Measurements from ENCODE around the gene RRM2. TPM values are rescaled to one million over a fixed set of nuclear protein-coding genes. Genes with fewer than 3 reads are reported as not detected.
A peak's percentile ranks its signal among the peaks of the same experiment; 100 is the strongest.

RRM2 gene
- polyA plus RNA-seq, 4 donors, result 58.4 to 60.6 (median 59.0) TPM

GRCh38 chr2:10168221-10168620 is 45.7 kb downstream of the RRM2 start:
- DNase-seq (ENCODE audit: low read depth in 4 of 4, low spot score in 3 of 4), result no peak

DNA sequence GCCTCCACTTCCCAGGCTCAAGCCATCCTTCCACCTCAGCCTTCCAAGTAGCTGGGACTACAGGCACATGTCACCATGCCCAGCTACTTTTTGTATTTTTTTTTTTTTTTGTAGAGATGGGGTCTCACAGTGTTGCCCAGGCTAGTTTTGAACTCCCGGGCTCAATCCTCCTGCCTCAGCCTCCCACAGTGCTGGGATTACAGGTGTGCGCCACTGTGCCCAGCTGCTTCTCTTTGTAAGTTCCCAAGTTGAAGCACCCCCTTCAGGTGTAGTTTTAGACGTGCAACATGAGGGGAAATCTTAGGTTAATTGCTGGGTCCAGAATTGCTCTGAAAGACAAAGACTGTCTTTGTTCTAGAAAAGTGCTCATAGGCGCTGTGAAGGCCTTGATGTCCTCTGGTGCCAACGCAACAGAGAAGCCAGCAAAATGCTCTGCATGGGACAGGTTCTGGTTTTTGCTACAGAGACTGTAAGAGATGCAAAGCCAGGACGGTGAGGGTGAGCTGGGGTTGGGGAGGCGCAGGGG is 46.6 kb downstream of the RRM2 start:
- no peak for DNase-seq (ENCODE audit: low read depth in 4 of 4, low spot score in 3 of 4)

- DNase-seq (ENCODE audit: low read depth in 4 of 4, low spot score in 3 of 4), result no peak
These were observed 47.0 kb downstream of the RRM2 start for GRCh38 chr2:10169581-10169980.

- DNase-seq (ENCODE audit: low read depth in 4 of 4, low spot score in 3 of 4), result peak in 1 of 4 donors; percentile 21
These were observed 47.7 kb downstream of the RRM2 start for GRCh38 chr2:10170256-10170655.

DNA sequence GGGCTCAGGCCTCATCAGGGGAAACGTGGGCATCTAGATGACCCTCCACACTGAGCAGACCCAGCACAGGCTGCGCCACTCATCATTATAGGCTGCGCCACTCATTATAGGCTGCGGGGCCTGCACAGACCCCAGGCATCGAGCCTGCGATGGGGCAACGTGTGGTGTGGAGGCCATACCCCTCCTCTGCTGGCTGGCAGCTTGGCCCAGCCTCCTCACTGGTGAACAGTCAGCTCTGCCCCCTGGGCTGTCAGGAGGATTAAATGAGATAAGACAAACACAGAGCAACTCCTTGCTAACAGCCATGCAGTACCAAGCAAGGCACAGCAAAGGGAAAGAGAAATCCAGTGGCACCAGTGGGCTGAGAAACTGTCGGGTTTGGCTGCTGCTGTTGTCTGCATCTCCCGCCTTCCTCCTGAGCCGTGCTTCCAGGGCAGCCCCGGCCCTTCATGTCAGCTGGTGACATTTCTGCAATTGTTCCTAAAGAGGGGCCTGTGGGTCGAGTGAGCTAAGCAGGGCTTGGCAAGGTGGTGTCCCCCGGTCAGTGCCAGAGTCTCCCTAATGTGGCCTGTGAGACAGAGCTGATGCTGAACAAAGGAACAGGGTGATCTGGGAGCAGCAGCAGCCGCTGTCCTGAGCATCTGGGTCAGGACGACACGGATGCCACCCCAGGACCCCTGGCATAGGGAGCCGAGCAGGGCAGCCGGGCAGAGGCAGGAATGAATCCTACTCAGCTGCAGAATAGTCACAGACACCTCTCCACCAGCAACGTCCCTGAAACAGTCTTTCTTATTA is 48.7 kb downstream of the RRM2 start:
- DNase-seq (ENCODE audit: low read depth in 4 of 4, low spot score in 3 of 4), result no peak

- DNase-seq (ENCODE audit: low read depth in 4 of 4, low spot score in 3 of 4), result no peak
These were observed 49.7 kb downstream of the RRM2 start for GRCh38 chr2:10172033-10172871.

GRCh38 chr2:10173258-10174005 is 50.9 kb downstream of the RRM2 start:
- DNase-seq (ENCODE audit: low read depth in 4 of 4, low spot score in 3 of 4), result no peak

DNA sequence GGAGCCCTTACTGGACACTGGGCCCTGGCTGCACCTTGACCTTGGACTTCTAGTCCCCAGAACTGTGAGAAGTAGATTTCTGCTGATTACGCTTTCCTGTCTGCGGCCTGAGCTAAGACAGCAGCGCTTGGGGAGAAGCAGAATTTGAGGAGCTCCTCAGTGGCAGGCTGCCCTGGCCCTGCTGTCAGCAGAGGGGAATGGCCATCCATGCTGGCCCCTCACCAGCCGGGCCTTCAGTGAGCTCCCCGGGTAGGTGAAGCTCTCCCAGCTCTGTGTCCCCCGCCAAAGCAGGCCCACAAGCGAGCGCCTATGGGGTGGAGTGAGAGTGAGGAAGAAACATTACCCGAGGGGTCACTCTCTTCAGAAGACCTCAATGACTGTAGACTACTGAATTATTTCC is 51.6 kb downstream of the RRM2 start:
- DNase-seq (ENCODE audit: low read depth in 4 of 4, low spot score in 3 of 4), result no peak

GRCh38 chr2:10175441-10175840 is 52.9 kb downstream of the RRM2 start:
- no peak for DNase-seq (ENCODE audit: low read depth in 4 of 4, low spot score in 3 of 4)

DNA sequence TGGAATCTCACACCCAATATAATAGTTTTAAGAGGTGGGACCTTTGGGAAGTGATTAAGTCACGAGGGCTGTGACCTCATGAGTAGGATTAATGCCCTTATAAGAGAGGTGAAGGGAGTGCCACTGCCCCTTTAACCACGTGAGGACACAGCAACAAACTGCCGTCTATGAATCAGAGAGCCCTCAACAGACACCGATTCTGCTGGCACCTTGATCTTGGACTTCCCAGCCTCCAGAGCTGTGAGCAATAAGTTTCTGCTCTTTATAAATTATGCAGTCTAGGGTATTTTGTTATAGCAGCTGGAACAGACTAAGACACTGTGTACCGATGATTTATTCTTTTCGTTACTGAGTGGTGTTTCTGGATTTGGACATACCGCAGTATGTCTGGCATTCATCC is 56.2 kb downstream of the RRM2 start:
- DNase-seq (ENCODE audit: low read depth in 4 of 4, low spot score in 3 of 4), result no peak

- no peak for DNase-seq (ENCODE audit: low read depth in 4 of 4, low spot score in 3 of 4)
These were observed 56.9 kb downstream of the RRM2 start for GRCh38 chr2:10179422-10179821.

- DNase-seq (ENCODE audit: low read depth in 4 of 4, low spot score in 3 of 4), result no peak
These were observed 57.7 kb downstream of the RRM2 start for GRCh38 chr2:10180229-10180628.

Other genes with a start within 250 kb of the RRM2 start
- 1 to 10 TPM in 3 of 4 donors, under 1 TPM in 1; 0.86 to 8.0 (median 6.7) TPM for gene GRHL1, start 171.0 kb upstream of the RRM2 start, polyA plus RNA-seq (ENCODE audit: insufficient read length in 4 of 4)
- gene KLF11, start 79.2 kb upstream of the RRM2 start, polyA plus RNA-seq (ENCODE audit: insufficient read length in 4 of 4), result 10 to 100 TPM; 20.6 to 27.6 (median 25.0) TPM
- gene CYS1, start 42.3 kb upstream of the RRM2 start, polyA plus RNA-seq (ENCODE audit: insufficient read length in 4 of 4), result 100 to 1,000 TPM in 1 of 4 donors, 10 to 100 TPM in 2, 1 to 10 TPM in 1; 6.1 to 100 (median 90.1) TPM
- gene HPCAL1, start 180.2 kb downstream of the RRM2 start, polyA plus RNA-seq (ENCODE audit: insufficient read length in 4 of 4), result 10 to 100 TPM; 10.9 to 35.4 (median 23.2) TPM

Data from left renal pelvis (tissue), 4 donors.